NCI-H1694 (cell line): ENCODE measurements around the gene SCARB1.
A peak's percentile ranks its signal among the peaks of the same experiment; 100 is the strongest.

Experiments
- DNase-seq: peaks from one replicate; lab custom pipeline; 2025; lab: John Stamatoyannopoulos, UW

Gene SCARB1

GRCh38 chr12:124760560-124760959 lies 103.1 kb downstream of the SCARB1 start:
- no peak for DNase-seq

GRCh38 chr12:124759841-124760503 lies 103.7 kb downstream of the SCARB1 start:
- DNase-seq = no peak

DNA sequence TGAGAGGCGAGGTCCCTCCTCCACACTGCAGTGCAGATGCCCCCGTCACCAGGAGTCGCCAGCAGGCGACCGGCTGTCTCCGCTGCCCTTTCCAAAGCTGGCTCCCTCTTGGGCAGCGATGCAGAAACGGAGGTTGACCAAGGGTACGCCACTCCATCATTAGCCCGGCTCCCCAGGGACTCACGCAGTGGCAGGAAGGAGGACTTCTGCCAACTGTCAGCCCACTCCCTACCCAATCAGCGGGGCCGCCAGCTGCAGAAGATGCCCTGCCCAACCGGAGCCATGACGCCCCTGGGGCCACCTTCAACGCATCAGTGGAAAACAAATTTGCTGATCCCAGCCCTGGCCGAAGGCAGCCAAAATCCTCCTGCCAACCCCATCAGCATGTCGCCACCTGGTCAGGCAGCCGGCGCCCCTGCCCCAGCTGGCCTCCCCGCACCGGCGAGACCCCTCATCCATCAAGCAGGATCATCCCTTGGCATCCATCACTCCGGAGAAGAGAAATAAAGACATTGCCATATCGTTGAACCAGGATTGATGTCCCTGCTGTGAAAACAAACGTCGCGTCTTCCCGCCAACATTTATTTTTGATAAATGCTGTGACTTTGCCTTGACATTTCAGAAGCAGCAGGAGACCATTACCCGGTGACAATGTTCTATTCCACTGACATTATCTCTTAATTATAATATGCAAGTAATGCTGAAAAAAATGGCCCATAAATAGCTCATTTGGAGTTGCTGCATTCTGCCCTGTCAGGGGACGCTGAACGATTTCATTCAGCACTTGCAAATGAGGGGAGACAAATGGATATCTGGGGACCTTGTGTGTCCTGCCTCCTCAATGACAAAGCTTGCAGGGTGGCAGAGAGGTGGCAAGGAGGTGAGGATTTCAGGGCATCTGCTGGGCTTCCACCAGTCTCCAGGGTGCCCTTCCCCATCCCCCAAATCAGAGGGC lies 105.1 kb downstream of the SCARB1 start:
- DNase-seq = peak; percentile 92

- DNase-seq = no peak
Measured at GRCh38 chr12:124757329-124757728, 106.3 kb downstream of the SCARB1 start.

DNA sequence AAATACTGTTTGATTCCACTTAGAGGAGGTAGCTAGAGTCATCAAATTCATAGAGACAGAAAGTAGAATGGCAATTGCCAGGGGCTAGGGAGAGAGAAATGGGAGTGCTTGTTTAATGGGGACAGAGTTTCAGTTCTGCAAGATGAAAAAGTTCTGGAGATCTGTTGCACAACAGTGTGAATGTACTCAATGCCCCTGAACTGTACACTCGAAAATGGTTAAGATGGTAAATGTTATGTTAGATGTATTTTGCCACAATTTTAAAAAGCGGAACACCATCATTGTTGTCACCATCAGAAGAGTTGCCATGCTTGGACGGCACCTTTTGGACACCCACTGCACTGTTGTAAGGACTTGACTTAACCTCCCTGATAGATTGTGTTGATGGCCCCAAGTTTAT lies 106.9 kb downstream of the SCARB1 start:
- no peak for DNase-seq

GRCh38 chr12:124756166-124756565 lies 107.5 kb downstream of the SCARB1 start:
- DNase-seq = no peak

- no peak for DNase-seq
Measured at GRCh38 chr12:124755801-124756148, 107.9 kb downstream of the SCARB1 start.

GRCh38 chr12:124754949-124755800 lies 108.5 kb downstream of the SCARB1 start:
- peak; percentile 94 for DNase-seq

- no peak for DNase-seq
Measured at GRCh38 chr12:124754491-124754890, 109.2 kb downstream of the SCARB1 start.

- no peak for DNase-seq
Measured at GRCh38 chr12:124753993-124754392, 109.7 kb downstream of the SCARB1 start.

DNA sequence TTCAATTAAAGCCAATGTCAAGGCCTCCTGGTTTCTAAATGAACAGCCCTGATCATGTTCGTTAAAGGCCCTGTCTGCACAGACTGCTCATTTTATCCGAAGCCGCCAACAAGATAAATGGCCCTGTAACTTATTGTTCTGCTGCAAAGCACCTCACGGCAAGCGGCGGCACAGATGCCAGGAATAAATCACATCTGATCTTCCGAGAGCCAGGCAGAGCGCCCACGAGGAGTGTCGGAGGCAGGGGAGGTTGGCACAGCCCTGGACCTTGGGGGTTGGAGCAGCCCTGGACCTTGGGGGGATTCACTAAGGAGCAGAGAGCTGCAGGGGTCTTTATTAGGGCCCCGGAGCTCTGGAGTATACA lies 110.5 kb downstream of the SCARB1 start:
- no peak for DNase-seq

GRCh38 chr12:124752437-124753227 lies 111.0 kb downstream of the SCARB1 start:
- DNase-seq = peak; percentile 63

DNA sequence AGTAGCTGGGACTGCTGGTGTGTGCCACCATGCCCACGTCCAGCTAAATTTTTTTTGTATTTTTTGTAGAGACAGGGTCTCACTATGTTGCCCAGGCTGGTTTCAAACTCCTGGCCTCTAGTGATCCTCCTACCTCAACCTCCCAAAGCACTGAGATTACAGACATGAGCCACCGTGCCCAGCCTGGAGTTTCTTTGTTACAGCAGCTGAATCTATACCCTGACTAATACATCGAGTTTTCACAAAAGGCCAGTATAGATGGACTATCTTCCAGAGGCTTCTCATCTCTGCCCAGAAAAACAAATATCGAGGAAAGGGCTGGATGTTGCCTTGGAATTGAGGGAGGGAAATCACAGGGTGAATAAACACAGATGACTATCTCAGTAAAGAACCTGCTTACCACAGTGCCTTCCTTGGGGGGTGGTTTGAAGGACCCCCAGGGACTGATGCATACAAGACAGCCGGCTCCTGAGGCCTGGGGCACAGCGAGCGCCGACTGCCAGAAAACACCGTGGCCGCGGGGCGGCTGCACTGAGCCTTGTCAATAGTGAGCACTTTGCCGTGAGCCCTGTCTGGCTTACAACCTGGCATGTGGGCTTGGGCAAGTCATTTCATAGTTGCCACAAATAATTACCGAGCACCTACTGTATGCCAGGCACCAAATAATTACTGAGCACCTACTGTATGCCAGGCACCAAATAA lies 111.9 kb downstream of the SCARB1 start:
- no peak for DNase-seq

DNA sequence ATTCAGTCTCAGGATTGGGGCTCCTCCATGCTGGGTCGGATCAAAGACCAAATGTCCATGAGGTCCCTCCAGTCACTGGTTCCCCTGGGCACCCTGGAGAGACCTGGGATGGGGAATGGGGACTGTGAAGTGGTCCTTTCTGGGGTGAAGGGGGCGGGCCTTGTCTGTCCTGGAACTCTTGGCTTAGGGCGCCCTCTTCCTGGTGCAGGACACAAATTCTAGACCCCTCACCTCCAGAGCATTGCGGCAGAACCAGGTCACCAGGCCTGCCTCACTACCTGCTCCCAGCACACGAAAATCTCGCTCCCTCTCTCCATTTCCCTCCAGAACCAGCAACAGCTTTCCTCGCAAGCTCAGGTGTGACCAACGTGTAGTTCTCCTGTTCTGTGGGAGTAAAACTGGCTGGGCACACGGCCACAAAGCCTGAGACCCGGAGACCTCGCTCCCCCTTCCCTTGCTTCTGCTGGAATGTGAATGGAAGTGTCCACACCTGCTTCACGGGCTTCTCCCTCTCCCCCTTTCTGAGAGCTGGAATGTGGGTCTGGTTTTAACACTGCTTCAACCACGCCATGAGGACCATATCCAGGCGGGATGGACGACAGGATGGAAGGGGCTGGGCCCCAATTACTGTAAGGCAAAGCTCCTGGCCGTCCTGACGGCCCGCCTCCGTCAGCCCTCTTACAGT lies 112.7 kb downstream of the SCARB1 start:
- no peak for DNase-seq

DNA sequence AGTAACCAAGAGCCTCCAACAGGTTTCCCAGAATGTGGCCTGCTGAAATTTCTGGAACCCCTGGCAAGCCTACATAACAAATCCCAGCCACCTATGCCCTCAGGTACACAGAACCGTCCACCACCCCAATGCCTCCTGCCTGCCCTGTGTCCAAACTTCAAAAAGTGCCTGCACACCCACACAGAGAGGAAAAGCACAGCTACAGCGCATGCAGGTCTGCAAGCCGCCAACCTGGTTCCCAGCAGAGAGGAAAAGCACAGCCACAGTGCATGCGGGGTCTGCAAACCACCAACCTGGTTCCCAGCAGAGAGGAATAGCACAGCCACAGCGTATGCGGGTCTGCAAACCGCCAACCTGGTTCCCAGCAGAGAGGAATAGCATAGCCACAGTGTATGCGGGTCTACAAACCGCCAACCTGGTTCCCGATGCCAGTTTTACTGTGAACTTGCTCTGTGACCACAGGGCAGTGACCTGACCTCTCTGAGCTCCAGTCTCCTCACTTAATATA lies 113.5 kb downstream of the SCARB1 start:
- no peak for DNase-seq

GRCh38 chr12:124749725-124750124 lies 113.9 kb downstream of the SCARB1 start:
- DNase-seq = no peak

DNA sequence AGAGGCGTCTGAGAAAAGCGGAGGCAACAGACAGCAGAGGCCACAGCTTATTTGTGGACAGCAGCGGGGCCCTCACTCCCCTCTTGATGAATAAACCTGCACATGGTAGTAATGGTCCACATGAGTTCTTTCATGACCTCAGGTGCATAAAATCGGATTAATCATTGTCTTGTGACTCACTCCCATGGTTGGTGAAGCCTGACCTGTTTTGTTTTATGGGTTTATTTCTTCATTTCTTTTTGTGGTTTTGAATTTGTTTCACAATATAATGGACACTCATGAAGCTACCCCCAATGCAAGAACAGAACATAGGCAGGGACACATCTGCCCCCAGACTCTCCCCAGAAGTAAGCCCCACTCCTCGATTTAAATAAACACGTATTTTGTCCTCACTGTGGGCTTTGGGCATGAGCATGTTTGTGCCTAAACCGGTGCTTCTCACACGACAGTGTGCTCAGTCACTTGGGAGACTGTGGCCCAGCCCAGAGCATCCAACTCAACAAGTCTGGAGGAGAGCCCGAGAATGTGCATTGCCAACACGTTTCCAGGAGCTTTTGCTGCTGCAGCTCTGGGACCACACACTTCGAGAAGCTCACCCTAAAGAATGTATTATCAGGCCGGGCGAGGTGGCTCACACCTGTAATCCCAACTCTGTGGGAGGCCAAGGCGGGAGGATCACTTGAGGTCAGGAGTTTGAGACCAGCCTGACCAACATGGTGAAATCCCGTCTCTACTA lies 116.1 kb downstream of the SCARB1 start:
- no peak for DNase-seq

DNA sequence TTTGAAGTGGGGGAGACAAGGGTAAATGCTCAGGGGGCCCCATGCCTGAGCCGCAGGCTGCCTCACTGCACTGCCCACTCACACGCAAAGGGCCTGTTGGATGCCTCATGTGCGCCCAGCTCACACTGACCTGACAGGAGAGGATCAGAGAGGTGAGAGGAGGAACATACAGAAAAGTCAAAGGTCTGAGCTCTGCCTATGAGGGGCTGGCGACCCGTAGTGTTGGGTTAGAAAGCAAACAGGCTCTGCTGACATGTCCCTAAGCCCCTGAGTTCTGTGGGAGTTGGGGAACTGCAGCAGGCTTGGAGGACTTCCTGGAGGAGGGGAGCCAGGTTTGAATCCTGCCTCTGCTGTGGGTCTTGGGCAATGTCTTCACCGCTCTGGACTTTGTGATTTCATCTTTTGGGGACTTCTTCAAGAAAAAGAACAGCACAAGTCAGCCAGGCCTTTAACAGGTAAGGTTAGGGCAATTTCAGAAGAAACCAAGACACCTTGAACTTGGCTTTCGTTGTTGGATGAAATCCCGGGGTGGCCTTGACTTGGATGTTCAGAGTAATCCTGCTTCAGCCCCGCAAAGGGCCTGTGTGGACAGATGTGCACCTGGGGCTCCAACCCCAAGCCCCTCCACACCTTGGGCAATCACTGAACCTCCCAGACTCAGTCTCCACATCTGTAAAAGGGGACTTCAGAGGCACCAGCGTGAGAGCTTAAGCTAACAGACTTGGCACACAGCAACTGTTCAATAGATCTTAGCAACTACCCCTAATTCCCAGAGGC lies 116.8 kb downstream of the SCARB1 start:
- DNase-seq = no peak
